Hematopoietic multipotent progenitor cell treated with erythropoietin and hydrocortisone succinate and interleukin-3 and kit ligand, for 6 days (in vitro differentiated cells): ENCODE measurements around the gene UBR3.
"Not testable (repeated sequence)": the region's sequence is repeated elsewhere in the genome, so short reads cannot be mapped to it uniquely, and the experiment has no call there.

Experiments
- DNase-seq: peaks from one replicate; pipeline ENCODE4 v3.0.0-alpha.2; 2015

Gene UBR3, protein sequence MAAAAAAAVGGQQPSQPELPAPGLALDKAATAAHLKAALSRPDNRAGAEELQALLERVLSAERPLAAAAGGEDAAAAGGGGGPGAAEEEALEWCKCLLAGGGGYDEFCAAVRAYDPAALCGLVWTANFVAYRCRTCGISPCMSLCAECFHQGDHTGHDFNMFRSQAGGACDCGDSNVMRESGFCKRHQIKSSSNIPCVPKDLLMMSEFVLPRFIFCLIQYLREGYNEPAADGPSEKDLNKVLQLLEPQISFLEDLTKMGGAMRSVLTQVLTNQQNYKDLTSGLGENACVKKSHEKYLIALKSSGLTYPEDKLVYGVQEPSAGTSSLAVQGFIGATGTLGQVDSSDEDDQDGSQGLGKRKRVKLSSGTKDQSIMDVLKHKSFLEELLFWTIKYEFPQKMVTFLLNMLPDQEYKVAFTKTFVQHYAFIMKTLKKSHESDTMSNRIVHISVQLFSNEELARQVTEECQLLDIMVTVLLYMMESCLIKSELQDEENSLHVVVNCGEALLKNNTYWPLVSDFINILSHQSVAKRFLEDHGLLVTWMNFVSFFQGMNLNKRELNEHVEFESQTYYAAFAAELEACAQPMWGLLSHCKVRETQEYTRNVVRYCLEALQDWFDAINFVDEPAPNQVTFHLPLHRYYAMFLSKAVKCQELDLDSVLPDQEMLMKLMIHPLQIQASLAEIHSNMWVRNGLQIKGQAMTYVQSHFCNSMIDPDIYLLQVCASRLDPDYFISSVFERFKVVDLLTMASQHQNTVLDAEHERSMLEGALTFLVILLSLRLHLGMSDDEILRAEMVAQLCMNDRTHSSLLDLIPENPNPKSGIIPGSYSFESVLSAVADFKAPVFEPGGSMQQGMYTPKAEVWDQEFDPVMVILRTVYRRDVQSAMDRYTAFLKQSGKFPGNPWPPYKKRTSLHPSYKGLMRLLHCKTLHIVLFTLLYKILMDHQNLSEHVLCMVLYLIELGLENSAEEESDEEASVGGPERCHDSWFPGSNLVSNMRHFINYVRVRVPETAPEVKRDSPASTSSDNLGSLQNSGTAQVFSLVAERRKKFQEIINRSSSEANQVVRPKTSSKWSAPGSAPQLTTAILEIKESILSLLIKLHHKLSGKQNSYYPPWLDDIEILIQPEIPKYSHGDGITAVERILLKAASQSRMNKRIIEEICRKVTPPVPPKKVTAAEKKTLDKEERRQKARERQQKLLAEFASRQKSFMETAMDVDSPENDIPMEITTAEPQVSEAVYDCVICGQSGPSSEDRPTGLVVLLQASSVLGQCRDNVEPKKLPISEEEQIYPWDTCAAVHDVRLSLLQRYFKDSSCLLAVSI (N-terminal part only)

DNA sequence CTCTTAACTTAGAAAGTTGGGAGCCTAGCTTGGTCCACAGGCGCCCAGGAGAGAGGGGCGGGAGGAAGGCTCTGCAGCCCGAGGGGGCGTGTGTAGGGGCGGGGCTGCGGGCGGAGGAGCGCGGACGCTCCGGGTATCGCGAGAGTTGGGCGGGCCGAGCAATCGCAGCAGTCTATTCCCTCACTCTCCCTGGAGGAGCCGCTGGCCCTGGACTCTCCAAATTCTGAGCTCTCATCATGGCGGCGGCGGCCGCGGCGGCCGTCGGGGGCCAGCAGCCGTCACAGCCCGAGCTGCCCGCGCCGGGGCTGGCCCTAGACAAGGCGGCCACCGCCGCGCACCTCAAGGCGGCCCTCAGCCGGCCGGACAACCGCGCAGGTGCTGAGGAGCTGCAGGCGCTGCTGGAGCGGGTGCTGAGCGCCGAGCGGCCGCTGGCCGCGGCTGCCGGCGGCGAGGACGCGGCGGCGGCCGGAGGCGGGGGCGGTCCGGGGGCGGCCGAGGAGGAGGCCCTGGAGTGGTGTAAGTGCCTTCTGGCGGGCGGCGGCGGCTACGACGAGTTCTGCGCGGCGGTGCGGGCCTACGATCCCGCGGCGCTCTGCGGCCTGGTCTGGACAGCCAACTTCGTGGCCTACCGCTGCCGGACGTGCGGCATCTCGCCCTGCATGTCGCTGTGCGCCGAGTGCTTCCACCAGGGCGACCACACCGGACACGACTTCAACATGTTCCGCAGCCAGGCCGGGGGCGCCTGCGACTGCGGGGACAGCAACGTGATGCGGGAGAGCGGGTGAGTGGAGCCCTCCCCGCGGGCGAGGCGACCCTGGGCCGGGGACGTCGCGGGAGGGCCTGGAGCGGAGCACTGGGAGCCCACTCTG, at the start of gene UBR3:
TSS of gene UBR3 (plus strand) at position 183 of the 869 bp plus-strand sequence. CDS start at position 237, 54 bp downstream.
- peak; percentile 95 for DNase-seq

DNA sequence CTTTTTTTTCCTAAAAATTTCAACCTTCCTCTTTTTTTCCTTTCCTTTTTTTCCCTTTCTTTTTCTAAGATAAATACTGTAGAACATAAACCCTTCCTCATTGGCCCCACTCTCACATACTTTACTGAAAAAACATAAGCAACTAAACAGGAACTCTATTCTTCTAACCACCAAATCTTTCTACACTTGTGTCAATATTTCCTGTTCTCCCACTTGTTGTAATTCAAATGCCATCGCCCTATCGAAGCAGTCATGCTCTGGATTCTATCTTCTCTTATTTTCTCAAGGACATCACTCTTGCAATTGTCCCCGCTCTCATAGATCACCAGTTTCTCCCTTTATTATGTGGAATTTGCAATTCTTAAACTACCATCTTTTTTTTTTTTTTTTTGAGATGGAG, 48.8 kb upstream of the UBR3 start:
- no peak for DNase-seq

DNA sequence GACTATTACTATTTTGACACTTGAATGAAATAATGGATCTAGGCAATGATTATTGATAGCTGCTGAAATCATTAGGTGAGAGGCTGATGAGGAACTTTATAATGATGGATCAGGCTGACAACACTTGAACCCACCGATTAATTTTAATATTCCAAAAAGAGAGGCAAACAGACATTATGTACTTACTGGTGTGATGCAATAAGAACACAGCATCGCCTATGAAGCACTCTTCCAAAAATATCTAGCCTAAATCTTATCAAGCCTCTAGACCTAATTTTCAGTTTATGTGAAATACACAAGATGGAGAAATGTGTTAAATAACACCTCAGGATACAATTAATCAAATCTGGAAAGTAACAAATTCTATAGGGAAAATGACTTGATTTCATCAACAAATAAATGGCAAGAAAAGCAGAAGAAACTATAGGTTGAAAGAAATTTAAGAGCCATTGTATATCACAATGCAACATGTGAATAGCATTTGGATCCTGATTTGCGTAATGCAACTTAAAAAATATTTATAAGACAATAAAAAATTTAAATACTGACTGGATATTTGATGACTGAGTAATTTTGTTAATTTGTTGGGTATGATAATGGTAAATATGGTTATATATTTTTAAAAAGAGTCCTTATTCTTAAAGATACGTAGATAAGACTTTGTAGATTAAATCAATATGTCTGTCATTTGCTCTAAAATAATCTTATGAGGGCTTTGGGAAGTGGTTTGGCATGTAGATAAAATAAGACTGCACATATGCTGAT, 45.8 kb upstream of the UBR3 start:
- no peak for DNase-seq

DNA sequence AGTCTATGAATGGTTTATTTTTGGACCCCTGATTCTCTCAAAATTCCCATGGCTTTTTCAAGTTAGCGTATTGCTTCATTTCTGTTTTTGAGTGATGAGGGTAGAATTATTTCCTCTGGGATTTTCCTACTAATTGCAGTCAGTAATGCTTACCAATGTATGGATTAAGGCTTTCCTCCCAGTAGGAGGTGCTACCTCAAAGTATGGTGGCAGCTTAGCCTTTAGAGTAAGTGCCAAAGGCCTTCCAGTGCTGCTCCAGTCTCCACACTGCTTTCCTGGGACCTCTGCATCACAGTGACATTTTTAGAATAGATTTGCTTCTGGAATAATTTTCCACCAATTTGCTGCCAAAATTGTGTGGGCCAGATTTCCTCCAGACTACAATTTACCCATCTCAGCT, 44.7 kb upstream of the UBR3 start:
- no peak for DNase-seq

DNA sequence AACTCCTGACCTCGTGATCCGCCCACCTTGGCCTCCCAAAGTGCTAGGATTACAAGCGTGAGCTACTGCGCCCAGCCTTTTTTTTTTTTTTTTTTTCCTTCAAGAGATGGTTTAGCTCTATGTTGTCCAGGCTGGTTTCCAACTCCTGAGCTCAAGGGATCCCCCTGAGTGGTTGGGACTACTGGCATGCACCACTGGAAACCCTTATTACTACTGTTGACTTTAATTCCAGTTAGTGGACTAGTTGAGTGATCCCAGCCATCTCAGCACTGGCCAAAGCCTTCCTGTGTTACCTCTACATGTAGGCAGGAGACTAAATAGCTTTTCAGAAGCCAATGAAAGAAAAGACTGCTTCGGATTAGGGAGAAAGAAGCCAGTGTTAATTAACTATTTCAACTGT, 36.7 kb upstream of the UBR3 start:
- no peak for DNase-seq

DNA sequence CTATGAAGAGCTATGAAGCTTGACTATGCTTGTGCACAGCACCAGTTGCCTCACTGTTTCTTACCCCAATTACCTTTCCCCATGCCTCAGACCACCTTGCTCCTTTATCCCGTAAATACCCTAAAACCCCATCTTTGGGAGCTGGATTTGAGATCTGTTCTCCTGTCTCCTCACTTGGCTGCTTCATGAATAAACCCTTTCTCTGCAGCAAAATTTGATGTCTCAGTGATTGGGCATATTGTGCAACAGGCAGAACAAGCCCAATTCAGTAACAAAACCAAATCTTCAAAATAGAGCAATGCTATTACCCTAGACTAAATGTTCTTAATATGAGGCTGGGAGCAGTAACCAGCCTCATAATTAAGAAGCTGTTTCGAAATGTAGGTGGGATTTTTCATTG, 32.1 kb upstream of the UBR3 start:
- DNase-seq = no peak

DNA sequence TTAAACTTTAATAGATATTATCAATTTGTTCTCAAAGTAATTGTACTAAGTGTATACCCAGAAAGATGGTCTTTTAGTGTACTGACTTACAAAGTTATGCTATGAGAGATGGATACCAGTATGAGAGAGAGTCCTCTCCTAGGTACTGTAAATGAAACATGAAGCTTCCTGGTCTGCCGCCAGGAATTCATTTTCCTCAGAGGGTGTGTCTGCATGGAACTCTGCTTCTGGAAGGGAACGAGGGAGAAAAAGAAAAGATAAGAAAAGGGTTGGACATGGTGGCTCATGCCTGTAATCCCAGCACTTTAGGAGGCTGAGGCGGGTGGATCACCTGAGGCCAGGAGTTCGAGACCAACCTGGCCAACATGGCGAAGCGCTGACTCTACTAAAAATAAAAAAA, 30.8 kb upstream of the UBR3 start:
- DNase-seq = no peak

DNA sequence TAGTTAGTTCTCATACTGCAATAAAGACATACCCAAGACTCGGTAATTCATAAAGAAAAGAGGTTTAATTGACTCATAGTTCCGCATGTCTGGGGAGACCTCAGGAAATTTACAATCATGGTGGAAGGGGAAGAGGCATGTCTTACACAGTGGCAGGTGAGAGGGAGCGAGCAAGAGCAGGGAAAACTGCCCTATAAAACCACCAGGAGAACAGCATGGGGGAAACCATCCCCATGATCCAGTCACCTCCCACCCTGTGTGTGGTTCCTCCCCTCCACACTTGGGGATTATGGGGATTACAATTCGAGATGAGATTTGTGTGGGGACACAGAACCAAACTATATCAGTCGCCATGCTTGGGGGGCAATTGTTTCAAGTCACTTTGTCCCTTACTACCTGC, 29.7 kb upstream of the UBR3 start:
- no peak for DNase-seq

DNA sequence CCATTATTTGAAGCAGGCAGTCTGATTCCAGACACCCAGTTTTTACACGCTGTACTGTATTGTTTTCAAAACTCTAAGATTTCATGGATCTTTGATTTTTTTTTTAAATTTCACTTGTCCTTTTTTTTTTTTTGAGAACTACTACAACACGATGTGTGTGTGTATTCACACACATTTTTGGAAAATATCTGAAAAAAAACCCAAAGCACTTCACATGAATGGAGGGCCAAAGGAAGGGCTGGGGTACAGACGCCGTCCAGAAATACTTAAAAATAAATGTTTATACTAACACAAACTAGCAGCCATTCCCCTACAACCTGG, 28.9 kb upstream of the UBR3 start:
- DNase-seq = no peak

DNA sequence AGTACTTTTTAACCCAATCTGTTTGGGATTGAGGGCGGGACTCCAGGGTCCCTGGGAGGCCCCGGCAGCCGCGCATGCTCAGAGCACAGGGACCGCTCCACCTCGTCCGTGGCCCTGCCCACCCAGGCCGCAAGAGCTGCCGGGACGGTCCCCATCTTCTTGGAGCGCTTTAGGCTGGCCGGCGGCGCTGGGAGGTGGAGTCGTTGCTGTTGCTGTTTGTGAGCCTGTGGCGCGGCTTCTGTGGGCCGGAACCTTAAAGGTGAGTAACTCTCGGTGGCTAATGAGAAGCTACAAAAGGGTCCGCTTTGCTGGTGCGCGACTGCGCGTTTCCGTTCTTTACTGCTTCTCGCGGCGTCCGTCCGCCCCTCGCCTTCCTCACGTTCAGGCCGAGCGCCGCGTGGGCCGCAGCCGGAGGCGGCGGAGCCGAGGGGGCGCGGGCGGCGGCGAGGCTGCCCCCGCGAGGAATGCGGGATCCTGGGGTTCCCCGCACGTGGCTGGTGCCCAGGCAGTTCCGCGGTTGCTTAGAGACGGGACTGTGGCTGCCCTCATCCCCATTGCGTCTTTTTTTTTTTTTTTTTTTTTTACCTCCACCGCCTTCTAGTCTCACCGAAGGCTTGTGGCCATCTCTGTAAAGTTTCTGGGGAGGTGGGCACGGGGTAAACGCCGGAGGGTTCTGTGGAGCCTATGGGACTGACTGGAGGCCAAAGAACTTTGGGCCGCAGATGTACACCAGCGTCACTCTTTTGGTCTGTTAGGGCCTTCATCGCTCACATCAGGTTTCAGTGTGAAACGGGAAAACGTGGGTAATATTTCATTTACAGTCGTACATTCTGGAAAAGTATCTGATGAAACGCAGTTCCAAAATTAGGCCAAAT, 28.3 kb upstream of the UBR3 start, which contains the start of gene SSB:
TSS of gene SSB (plus strand) at position 154 of the 875 bp plus-strand sequence. CDS start 2,090 bp downstream, outside the sequence.
- peak; percentile 96 for DNase-seq

DNA sequence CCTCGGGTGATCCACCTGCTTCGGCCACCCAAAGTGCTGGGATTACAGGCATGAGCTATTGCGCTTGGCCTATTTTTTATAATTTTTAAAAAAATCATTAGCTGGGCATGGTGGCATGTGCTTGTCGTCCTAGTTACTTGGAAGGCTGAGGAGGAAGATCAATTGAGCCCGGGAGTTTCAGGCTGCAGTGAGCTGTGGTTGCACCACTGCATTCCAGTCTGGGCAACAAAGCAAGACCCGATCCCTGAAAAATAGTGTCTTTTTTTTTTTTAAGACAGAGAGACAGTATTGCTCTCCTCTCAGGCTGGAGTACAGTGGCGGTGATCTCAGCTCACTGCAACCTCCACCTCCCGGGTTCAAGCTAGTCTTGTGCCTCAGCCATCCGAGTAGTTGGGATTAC, 23.8 kb upstream of the UBR3 start:
- no peak for DNase-seq

DNA sequence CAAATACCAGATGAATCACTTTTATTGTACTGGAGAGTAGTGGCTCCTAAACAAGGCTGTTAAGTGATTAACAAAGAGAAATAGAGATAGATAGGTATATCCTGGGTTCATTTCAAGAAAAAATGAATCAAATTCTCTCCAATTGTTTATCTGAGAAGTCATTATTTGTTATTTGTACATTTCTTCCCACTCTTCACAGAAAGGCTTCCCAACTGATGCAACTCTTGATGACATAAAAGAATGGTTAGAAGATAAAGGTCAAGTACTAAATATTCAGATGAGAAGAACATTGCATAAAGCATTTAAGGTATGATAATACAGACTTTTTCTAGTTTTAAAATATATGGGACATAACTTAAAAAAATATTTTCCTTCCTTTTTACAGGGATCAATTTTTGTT, 20.7 kb upstream of the UBR3 start:
- DNase-seq = no peak

DNA sequence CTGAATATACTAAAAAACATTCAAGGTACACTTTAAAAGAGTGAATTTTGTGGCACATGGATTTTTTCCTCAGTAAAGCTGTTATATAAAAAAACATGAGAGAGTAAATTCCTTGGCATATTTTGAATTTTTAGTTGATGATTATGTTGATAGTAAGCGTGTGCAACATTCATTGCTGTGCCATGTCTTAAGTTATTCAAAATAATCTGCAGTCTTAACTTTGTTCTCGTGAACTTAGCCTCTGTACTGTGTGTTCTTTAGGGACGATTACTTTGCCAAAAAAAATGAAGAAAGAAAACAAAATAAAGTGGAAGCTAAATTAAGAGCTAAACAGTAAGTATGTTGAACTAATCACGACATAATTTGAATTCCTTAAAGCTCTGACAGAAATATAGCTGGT, 19.0 kb upstream of the UBR3 start:
- no peak for DNase-seq

DNA sequence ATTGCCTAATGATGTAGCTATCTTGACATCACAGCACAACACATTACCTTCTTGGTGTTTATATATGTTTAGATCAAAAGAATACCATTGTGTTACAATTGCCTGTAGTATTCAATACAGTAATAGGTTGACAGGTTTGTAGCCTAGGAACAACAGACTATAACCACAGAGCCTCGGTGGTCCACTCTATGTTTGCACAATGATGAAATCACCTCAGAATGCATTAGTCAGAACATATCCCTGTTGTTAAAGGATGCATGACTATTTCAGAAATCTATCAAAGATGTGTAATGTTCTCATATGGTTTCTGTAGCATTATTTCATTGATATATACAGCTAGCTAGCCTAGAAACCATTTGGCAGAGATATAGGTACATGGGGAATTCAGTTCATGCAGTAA, 11.4 kb upstream of the UBR3 start:
- no peak for DNase-seq

DNA sequence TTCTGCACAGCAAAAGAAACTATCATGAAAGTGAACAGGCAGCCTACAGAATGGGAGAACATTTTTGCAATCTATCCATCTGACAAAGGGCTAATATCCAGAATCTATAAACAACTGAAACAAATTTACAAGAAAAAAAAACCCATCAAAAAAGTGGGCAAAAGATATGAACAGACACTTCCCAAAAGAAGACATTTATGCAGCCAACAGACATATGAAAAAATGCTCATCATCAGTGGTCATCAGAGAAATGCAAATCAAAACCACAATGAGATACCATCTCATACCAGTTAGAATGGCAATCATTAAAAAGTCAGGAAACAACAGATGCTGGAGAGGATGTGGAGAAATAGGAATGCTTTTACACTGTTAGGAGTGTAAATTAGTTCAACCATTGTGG, 10.3 kb upstream of the UBR3 start:
- DNase-seq = not testable (repeated sequence)

DNA sequence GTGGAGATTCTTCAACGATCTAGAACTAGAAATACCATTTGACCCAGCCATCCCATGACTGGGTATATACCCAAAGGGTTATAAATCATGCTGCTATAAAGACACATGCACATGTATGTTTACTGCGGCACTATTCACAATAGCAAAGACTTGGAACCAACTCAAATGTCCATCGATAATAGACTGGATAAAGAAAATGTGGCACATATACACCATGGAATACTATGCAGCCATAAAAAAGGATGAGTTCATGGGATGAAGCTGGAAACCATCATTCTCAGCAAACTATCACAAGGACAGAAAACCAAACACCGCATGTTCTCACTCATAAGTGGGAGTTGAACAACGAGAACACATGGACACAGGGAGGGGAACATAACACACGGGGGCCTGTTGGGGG, 9.9 kb upstream of the UBR3 start:
- not testable (repeated sequence) for DNase-seq

DNA sequence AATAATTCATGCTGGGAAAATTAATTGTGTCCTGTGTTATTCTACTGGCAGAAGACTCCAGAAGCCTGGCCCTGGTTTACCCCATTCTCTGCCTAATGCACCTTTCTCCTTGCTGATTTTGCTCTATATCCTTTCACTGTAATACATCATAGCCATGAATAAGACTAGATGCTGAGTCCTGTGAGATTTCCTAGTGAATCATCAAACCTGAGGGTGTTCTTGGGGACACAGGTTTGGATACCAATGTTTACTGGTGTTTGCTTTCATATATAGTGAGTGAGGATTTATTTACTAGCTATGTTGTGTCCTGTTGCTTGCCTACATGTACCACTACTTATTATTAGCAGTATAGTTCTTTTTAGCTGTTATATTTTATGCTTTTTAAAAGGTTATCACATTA, 9.0 kb upstream of the UBR3 start:
- DNase-seq = no peak

DNA sequence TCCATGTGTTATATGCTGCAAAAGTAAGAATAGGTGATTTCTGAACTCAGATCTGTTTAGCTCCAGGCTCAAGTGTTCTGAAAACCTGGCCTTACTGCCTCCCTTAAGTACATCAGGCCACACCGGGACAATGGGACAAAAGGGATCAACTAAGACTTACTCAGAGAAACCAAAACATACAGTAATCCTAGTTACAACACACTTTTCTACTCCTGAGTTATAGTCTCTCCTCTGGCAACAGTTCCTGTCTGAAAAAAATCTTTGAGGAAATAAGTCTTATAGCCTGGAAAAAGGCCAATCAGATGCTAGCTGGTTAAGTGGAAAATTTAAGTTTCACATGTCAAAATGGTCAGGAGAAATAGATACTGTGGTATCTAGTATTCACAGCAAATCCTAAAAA, 8.1 kb upstream of the UBR3 start:
- no peak for DNase-seq

DNA sequence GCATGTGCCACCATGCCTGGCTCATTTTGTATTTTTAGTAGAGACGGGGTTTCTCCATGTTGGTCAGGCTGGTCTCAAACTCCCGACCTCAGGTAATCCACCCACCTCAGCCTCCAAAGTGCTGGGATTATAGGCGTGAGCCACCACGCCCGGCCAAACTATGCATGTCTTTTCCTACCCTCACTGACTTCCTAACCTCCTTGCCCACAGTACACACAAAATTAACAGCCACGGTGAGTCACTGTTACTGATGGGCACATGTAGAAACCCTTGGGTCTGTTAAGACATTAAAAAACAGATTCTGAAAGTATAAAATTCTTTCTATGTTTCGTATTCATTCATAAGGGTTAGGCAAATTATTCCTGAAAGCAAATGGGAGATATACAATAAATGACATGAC, 7.2 kb upstream of the UBR3 start:
- DNase-seq = not testable (repeated sequence)

DNA sequence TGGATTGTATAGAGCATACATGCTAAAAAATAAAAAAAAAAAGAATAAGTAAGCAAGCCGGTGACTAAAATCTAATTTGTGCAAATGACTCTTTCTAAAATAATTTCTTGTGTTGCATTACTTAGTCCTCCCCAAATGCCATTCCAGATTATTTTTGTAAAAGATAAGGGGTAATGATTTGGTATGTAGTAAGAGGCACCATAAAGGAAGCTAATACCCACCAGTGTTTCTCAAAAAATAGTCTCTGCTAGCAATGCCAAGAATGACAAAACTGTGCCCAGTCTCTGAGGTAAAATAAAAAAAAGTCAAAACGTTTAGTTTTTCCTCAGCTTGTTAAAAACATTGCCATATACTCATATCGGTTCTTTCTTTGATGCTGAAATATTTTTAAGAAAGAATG, 5.2 kb upstream of the UBR3 start:
- no peak for DNase-seq
